HG02840 (cell line): ENCODE data around the gene TJP1.

Experiments used
- ATAC-seq: cut with Tn5 transposase; IDR thresholded peaks from one replicate; pipeline ENCODE4 v1.9.1; 2021; ENCODE audit warnings: mild to moderate bottlenecking, moderate library complexity, moderate number of reproducible peaks; ENCODE audit not compliant: unreplicated experiment, low FRiP score

Gene TJP1

DNA sequence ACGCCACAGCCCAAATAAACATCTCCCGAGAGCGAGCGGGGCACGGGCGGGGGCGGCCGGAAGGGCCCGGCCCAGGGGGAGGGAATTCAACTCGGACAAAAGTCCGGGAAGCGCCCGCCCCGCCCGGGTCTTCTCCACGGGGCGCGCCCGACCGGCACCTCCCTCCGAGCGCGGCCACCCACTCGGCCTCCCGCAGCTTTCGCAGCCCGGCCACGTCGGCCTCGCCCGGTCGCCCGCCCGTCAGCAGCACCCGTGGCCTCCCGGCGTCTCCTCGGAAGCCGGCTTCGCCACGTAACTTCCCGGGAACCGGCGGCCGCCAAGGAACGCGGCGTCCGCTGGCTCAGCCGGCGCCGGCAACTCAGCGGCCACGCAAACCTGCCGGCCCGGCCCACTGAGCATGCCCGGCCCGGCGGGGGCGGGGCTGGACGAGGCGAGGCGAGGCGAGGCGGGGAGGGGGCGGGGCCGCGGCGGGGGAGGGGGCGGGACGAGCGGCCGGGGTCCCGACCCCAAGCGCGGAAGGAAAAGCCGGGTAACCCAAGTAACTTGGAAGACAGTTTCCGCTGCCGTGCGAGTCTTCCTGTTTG, at the start of gene TJP1:
Gene TJP1, minus strand, starts transcription at position 369 of the 584 bp plus-strand sequence. CDS start 440 bp downstream, outside the sequence.
- ATAC-seq, result no peak

DNA sequence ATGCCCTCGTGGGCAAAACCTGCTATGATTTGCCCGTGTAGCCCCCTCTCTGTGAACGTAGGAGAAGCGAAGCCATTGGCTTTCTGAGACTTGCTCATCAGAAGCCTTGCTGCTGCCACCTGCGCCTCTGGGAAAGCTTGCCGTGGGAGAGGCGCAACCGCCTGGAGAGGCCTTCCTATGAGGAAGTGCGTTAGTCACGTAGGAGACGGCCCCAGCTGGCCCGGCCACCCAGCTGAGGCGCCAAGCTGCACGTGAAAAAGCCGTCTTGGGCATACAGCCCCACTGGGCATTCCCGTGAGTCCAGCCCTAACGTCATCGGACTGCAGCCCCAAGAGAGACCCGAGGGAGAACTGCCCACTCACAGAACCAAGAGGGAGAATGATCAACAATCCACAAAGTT, 49.1 kb upstream of the TJP1 start:
- ATAC-seq, result no peak

DNA sequence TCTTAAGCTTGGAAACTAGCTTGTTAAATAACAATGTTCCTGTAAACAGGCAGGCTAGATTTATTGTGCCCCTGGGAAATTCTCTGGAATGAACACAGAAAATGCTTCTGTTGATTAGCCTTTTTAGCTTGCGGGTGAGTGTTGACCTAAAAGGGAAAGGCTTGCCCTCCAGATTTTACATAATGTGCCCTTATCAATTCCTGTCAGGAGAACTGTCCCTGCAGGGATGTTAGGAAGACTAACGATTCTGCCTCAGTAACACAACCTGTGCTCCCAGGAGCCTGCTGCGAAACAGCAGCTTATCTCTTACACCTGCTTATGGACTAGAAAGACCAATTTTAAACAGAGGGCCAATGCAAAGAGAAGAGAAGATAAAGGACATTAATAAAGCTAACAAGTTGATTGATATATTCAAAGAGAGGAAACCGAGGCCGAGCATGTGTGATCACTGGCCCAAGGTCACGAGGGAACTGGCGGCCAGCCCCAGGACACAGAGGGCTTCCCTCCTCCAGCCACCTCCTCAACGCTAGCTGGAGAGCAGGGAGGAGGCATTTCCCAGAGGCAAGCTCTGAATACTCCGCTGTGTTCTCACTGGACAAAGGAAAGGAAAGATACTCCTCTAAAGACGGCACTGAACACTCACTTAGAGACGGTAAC, 48.4 kb upstream of the TJP1 start:
- no peak for ATAC-seq

DNA sequence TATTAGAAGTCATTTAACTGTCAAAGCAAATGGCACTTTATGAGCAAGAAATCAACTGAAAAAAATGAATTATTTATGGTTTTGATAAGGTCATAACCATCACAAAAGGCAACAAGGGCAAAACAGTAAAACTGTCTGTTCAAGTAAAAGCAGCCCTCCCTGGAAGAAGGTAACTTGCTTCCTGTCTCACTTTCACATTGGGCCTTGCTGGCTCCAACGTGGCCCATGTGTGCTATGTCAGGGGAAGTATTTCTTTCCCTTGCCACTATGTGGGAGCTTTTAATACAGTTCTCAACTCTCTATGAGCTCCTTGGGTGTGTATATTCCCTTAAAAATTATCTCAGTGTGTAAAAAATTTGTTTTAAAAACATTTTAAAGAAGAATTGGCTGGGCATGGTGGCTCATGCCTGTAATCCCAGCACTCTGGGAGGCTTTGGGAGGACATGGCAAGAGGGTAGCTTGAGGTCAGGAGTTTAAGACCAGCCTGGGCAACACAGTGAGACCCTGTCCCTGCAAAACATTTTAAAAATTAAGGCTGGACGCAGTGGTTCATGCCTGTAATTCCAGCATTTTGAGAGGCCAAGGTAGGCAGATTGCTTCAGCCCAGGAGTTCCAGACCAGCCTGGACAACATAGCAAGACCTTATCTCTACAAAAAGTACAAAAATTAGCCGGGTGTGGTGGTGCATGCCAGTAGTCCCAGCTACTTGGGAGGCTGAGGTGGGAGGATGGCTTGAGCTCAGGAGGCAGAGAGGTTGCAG, 45.2 kb upstream of the TJP1 start:
- ATAC-seq, result no peak

DNA sequence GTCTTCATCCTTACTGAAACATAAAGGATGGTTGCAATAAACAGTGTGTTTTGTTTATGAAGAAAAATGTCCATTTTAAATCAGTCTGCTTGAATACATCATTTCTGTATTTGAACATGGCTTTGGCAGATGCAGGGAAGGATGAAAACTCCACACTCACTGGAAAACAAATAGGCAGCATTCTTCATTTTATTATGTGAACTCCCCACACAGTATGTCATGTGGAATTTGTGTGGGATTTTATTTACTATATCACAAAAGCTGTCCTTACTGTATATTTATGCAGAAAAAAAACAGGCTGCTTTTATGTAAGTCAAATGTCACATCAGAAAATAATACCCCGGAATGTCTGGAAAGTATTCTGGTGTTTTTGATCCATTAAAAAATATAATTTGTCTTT, 44.1 kb upstream of the TJP1 start:
- ATAC-seq, result no peak

DNA sequence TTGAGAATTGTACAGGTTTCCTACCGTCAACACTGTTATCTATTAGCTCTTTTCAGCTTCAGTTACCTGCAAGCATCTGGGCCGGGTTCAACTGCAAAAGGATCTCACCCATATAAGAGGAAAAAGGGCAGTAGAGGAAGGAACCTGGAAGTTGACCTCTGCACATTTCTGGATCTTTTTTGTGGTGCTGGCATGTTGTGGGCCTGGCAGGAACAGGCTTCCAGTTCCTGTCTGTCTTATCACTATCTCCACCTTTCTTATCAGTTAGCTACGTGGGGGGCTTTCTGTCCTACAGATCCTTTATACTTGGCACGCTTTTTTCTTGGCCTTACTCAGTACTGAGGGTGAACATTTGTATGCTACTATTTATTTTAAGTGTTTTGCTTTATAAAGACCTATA, 42.2 kb upstream of the TJP1 start:
- no peak for ATAC-seq

DNA sequence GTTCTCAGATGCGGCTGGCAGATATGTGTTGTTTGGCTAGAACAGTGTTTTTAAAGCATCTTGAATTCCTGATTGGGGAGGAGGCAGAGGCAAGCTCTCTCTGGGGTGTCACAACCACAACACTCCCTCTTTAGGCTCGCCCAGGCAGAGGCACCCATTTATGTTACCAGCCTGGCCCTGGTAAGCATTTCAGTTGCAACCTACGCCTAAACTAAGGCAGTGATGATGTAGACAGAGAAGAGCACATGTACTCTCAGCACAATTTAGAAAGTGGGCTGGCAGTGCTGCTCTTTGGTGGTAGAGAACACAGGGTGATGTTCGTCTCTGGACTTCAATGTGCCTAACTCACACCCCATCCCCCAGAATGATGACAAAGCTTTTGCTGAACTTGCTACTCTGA, 41.2 kb upstream of the TJP1 start:
- no peak for ATAC-seq

DNA sequence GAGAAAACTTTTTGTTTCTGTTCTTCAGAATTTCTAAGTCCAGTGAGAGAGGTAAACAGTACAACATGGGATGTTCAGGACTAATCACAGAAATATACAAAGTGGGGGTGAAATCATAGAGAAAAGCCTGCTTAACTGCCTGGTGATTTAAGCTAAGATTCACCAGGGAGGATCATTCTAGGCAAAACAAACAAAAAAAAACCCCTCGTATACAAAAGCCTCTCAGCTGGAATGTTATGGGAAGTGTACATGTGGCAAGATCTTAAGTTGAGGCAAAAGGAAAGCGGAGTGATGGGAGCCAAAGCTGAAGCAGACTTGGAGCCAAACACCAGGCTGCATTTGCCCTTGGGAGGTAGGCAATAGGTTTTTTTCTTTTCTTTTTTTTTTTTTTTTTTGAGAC, 40.0 kb upstream of the TJP1 start:
- no peak for ATAC-seq

DNA sequence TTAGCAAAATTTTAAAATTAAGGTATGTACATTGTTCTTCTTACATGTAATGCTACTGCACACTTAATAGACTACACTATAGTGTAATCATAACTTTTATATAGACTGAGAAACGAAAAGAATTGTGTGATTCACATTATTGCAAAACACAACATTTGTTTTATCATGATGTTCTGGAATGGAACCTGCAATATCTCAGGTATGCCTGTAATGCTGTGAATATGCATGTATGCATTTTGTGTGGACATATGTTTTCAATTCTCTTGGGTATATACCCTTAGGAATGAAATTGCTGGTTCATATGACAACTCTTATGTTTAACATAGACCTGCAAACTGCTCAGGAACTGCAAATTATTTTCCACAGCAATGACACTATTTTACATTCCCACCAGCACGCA, 38.6 kb upstream of the TJP1 start:
- no peak for ATAC-seq

DNA sequence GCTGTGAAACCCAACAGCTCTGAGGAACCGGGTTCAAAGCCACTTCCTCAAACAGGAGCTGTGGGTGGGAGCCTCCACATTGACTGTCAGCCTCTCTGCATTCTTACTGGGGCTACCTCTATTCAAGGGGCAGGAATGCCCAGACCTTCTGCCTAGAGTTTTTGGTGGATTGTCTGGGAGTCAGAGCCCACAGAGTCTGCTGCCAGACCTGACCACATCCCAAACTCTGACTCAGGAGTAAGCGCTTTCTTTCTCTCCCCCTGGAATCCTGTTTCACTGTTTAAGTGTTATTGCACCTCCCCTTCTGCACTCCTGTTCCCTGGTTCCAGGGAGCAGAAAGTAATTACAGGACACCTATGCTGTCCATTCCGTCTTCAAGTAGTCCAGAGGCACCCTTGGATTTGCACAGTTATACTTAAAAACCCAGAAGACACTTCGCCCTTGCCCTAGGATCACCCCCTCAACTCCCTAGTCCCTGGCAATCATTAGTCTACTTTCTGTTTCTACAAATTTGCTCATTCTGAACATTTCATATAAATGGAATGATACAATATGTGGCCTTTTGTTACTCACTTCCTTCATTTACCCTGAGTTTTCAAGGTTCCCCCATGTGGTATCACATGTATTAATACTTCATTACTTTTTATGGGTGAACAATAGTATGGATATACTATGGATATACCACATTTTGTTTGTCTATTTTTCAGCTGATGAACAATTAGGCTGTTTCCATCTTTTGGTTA, 37.9 kb upstream of the TJP1 start:
- no peak for ATAC-seq

DNA sequence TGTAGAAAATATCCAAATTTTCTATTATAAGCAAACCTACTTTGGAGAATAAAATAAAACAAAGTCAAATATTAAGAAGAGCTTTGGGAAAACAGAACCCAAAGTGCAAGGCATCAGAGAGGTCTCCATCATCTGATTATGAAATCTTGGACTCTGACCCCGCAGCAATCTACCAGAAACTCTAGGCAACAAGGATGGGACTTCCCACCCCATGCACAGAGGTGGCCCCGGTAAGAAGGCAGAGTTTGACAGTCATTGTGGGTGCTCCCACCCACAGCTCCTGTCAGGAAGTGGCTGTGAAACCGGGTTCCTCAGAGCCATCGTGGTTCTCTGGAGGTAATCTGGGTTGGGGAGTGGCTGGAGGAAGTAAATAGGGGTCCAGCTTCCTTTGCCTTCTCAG, 37.0 kb upstream of the TJP1 start:
- no peak for ATAC-seq

DNA sequence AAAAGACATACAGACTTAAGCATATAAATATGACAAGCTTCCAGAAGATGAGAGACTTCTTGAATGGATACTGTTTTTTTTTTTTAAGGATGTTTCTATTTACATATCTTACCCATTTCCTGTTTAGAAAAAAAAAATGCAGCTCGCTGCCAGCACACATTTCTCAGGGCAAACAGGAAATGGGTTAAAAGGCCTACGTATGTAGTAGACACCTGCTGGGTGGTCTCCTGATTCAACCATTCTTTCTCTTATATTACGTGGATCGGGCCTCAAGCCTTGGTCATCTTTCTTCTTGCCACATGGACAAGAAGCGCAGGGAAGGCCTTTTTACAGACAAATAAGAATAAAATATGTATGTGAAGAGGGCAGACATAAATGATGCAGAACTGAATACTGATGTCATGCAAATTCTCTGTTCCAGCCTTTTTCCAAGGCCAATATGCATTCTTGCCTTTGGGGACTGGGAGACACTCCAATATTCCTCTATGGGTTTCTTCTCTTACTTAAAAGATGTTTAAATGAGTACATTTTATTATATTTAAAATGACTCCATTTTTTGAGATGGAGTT, 35.0 kb upstream of the TJP1 start:
- no peak for ATAC-seq

DNA sequence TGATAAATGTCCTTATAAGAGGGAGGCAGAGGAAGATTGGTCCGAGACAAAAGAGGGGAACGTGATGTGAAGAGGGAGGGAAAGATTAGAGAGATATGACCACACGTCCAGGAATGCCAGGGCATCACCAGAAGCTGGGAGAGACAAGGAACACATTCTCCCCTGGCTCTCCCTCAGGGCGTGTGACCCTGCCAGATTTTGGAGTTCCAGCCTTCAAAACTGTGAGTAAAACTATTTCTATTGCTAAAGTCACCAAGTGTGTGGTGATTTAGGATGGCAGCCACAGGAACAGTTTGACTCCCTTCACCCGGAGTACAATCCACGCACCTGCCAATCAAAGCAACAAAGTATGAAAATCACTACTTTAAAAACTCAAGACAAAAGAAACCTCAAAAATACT, 32.1 kb upstream of the TJP1 start:
- no peak for ATAC-seq

DNA sequence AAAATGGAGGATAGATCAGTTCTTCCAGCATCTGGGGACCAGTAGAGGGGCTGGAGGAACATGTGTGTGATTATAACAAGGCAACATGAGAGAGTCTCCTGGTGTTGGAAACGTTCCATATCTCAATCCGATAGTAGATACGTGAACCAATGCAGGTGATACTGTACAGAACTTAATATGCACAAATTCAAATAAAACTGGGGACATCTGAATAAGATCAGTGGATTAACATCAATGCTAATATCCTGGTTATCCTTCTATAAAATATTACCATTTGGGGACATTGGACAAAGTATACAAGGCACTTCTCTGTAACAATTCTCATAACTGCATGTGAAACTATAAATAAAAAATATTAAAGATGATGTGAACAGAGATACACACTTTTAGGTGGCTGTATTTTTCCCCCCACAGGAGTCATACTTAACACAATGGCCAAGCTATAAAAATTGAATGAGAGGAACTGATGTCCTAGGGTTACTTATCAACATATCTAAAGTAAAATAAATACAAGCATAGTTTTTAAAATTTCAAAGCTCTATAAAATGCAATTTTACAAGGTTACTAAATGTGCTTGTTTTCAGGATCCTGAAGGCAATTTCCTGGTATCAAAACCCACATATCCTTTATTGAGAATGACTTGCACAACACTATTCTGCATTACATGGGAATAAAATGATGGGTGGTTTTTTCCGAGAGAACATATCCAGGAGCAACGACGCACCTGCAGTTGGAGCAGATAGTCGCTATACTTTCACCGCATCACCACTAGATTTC, 31.1 kb upstream of the TJP1 start:
- ATAC-seq, result no peak

DNA sequence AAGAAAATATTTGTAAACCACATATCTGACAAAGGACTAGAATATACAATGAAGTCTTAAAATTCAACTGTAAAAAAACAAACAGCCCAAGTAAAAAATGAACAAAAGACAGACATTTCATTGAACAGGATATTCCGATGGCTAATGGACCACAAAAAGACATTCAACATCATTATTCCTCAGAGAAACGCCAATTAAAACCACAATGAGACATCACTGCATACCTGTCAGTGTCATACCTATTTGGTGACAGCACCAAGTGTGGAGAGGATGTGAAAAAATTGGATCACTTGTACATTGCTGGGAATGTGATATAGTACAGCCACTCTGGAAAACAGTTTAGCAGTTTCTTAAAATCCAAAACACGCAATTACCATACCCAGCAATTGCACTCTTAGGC, 29.9 kb upstream of the TJP1 start:
- no peak for ATAC-seq

DNA sequence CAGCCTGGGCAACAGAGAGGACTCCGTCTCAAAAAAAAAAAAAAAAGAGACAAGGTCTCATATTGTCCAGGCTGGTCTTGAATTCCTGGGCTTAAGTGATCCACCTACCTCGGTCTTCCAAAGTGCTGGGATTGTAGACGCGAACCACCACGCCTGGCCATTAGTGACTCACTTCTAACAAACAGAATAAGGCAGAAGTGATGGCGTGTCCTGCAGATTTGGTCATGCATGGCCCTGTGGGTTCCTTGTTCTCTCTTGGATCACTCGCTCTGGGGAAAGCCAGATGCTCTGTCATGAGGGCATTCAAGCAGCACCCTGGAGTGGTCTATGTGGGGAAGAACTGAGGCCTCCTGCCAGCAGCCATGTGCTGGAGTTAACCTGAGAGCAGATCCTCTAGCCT, 27.4 kb upstream of the TJP1 start:
- ATAC-seq, result no peak

DNA sequence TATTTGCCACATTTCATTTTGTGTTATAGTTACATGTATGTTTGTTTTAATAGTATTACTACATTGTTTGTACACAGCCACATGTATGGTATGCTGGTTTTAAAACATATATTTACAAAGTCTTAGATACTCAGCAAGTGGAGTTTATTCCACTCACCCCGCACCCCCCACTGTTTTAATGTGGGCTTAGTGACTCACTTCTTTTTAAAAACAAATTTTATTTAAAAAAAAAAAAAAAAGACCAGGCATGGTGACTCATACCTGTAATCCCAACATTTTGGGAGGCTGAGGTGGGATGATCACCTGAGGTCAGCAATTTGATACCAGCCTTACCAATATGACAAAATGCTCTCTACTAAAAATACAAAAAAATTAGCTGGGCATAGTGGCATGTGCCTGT, 26.9 kb upstream of the TJP1 start:
- ATAC-seq, result no peak

DNA sequence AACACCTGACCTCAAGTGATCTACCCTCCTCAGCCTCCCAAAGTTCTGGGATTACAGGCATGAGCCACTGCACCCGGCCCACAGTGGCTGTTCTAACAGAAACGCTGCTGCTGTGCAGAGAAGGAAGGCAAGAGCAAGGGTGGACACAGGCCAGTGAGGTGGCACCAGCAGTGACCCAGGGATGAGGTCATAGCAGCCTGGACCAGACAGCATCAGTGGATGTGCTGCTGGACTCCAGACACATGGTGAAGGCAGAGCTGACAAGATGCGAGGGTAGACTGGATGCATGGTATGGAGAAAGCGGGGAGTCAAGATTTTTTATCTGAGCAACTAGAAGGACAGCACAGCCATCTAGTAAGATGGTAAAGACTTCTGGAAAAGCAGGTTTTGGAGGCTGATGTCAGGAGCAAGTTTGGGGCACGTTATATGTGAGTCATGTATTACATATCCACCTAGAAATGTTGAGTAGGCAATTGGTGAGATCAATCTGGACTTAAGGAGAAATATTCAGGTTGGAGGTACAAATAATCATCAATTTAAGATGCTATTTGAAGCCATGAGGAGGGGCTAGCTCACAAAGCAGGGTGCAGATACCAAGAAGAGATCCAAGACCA, 22.1 kb upstream of the TJP1 start:
- no peak for ATAC-seq

DNA sequence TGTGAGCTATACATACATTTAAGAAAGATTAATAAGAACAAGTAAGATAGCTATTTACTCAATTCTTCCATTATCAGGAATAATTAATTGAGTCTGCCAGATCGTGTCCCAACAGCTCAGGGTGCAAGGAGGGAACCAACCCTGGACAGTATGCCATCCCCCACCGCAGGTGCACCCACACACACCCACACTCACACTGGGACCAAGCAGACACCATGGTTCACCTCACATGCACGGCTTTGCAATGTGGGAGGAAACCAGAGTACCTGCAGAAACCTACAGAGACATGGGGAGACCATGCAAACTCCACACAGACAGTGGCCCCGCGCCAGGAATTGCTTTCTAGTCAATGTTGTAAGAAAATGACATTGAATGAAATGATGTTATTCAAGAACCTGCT, 20.0 kb upstream of the TJP1 start:
- no peak for ATAC-seq

DNA sequence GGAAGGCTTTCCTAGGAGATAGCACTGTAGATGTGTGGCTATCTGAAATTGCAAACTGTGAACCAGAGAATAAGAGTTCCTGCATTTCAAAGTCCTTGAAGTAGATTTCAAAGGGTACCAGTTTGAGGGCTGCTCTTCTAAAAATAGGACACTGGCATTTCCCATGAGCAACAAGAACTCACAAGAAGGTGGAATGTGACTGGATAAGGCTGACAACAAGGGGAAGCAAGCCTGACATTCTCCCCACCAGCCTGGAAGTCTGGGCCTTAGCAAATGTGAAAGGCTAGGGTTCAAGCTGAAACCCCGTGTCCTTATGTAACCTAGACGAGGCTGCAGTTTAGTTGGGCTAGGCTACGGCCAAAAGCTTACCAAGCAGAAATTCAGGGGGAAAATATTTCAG, 18.7 kb upstream of the TJP1 start:
- ATAC-seq, result no peak
